Glutamatergic neuron (in vitro differentiated cells): ENCODE results near the gene VWA8. TPM values are rescaled to one million over a fixed set of nuclear protein-coding genes. Genes with fewer than 3 reads are reported as not detected.
"Not testable (repeated sequence)": the region's sequence is repeated elsewhere in the genome, so short reads cannot be mapped to it uniquely, and the experiment has no call there.

Experiments used
- DNase-seq: peaks from one replicate; pipeline ENCODE4 v3.0.0; 2022
- H3K27ac Mint-ChIP-seq: one replicate; pipeline ENCODE4 v1.8.0; 2020; ENCODE audit warnings: mild to moderate bottlenecking, mixed read lengths, inconsistent platforms; ENCODE audit not compliant: unreplicated experiment
- H3K27me3 Mint-ChIP-seq: one replicate; pipeline ENCODE4 v1.8.0; 2020; ENCODE audit warnings: mild to moderate bottlenecking, moderate library complexity, mixed read lengths, inconsistent platforms; ENCODE audit not compliant: unreplicated experiment
- H3K36me3 Mint-ChIP-seq: one replicate; pipeline ENCODE4 v1.8.0; 2020; ENCODE audit warnings: mild to moderate bottlenecking, mixed read lengths, inconsistent platforms; ENCODE audit not compliant: unreplicated experiment
- H3K4me1 Mint-ChIP-seq: one replicate; pipeline ENCODE4 v1.8.0; 2020; ENCODE audit warnings: mild to moderate bottlenecking, low read depth, mixed read lengths, inconsistent platforms; ENCODE audit not compliant: unreplicated experiment
- H3K4me3 Mint-ChIP-seq: one replicate; pipeline ENCODE4 v1.8.0; 2020; ENCODE audit warnings: mild to moderate bottlenecking, mixed read lengths, inconsistent platforms; ENCODE audit not compliant: unreplicated experiment
- H3K9me3 Mint-ChIP-seq: one replicate; pipeline ENCODE4 v1.8.0; 2020; ENCODE audit warnings: mild to moderate bottlenecking, moderate library complexity, mixed read lengths, inconsistent platforms; ENCODE audit not compliant: unreplicated experiment
- CTCF ChIP-seq: fragments of 200-600 bp; sonication (generic); IDR thresholded peaks from one replicate; pipeline ENCODE4 v1.5.0; 2021; ENCODE audit not compliant: partially characterized antibody, unreplicated experiment
- total RNA-seq: library from RNA; stranded (reverse); fragmentation: NEBNext Ultra II Directional; extraction: Animal tissue kit (Norgen Biotek cat#: 25700); gene quantifications from one replicate; pipeline ENCODE4 v1.2.1, GENCODE V29; 2021; ENCODE audit not compliant: unreplicated experiment

The VWA8 gene
- total RNA-seq, 1 donor from 2014 or later = 16.4 TPM

GRCh38 chr13:41897126-41897525 lies 63.8 kb downstream of the VWA8 start:
- no peak for TF ChIP-seq CTCF
- H3K27me3 Mint-ChIP-seq = peaks cover 4% of the 10 kb centered on the region
- H3K9me3 Mint-ChIP-seq = no peaks in the 10 kb centered on the region
- DNase-seq = no peak
- no peak overlapping the region for H3K4me3 Mint-ChIP-seq
- no peak overlapping the region for H3K27ac Mint-ChIP-seq
- H3K36me3 Mint-ChIP-seq = no peaks in the 10 kb centered on the region
- H3K4me1 Mint-ChIP-seq = no peaks in the 10 kb centered on the region

- TF ChIP-seq CTCF = no peak
Measured at GRCh38 chr13:41895478-41895877, 65.4 kb downstream of the VWA8 start.

GRCh38 chr13:41891119-41891518 lies 69.8 kb downstream of the VWA8 start:
- Mint-ChIP-seq H3K27ac (no peak overlapping the region), H3K4me3 (no peak overlapping the region), H3K27me3 (peaks cover 2% of the 10 kb centered on the region), H3K36me3 (no peaks in the 10 kb centered on the region), H3K4me1 (no peaks in the 10 kb centered on the region), H3K9me3 (peaks cover 3% of the 10 kb centered on the region)
- no peak for TF ChIP-seq CTCF
- DNase-seq = no peak

More at GRCh38 chr13:41895478-41895877, 65.4 kb downstream of the VWA8 start:
- peaks cover 4% of the 10 kb centered on the region for H3K27me3 Mint-ChIP-seq
- H3K4me3 Mint-ChIP-seq = no peak overlapping the region
- no peaks in the 10 kb centered on the region for H3K9me3 Mint-ChIP-seq
- H3K36me3 Mint-ChIP-seq = no peaks in the 10 kb centered on the region
- H3K4me1 Mint-ChIP-seq = no peaks in the 10 kb centered on the region
- H3K27ac Mint-ChIP-seq = no peak overlapping the region
- no peak for DNase-seq

- no peak for DNase-seq
- no peak for TF ChIP-seq CTCF
- H3K27me3 Mint-ChIP-seq = no peaks in the 10 kb centered on the region
- H3K36me3 Mint-ChIP-seq = peaks cover 12% of the 10 kb centered on the region
- no peaks in the 10 kb centered on the region for H3K4me1 Mint-ChIP-seq
- H3K27ac Mint-ChIP-seq = no peak overlapping the region
- peaks cover 2% of the 10 kb centered on the region for H3K9me3 Mint-ChIP-seq
- no peak overlapping the region for H3K4me3 Mint-ChIP-seq
Measured at GRCh38 chr13:41883147-41883546, 77.8 kb downstream of the VWA8 start.

GRCh38 chr13:41881890-41882289 lies 79.0 kb downstream of the VWA8 start:
- H3K4me1 Mint-ChIP-seq, DNase-seq, H3K27me3 Mint-ChIP-seq, H3K4me3 Mint-ChIP-seq, H3K9me3 Mint-ChIP-seq, H3K27ac Mint-ChIP-seq: not testable (repeated sequence)
- peaks cover 12% of the 10 kb centered on the region for H3K36me3 Mint-ChIP-seq

- Mint-ChIP-seq H3K27ac (no peak overlapping the region), H3K9me3 (peaks cover 2% of the 10 kb centered on the region), H3K36me3 (peaks cover 12% of the 10 kb centered on the region), H3K4me3 (no peak overlapping the region), H3K27me3 (no peaks in the 10 kb centered on the region), H3K4me1 (no peaks in the 10 kb centered on the region)
- no peak for DNase-seq
- no peak for TF ChIP-seq CTCF
Measured at GRCh38 chr13:41880966-41881365, 79.9 kb downstream of the VWA8 start.
